GM19193 (cell line): ENCODE results near the gene TUBA4A.

ENCODE experiments used
- POLR2A ChIP-seq: IDR thresholded peaks from 4 replicates; pipeline ENCODE4 v1.6.1; 2011; ENCODE audit not compliant: insufficient read depth, insufficient read length; ENCODE audit errors: extremely low read depth

Gene TUBA4A

DNA sequence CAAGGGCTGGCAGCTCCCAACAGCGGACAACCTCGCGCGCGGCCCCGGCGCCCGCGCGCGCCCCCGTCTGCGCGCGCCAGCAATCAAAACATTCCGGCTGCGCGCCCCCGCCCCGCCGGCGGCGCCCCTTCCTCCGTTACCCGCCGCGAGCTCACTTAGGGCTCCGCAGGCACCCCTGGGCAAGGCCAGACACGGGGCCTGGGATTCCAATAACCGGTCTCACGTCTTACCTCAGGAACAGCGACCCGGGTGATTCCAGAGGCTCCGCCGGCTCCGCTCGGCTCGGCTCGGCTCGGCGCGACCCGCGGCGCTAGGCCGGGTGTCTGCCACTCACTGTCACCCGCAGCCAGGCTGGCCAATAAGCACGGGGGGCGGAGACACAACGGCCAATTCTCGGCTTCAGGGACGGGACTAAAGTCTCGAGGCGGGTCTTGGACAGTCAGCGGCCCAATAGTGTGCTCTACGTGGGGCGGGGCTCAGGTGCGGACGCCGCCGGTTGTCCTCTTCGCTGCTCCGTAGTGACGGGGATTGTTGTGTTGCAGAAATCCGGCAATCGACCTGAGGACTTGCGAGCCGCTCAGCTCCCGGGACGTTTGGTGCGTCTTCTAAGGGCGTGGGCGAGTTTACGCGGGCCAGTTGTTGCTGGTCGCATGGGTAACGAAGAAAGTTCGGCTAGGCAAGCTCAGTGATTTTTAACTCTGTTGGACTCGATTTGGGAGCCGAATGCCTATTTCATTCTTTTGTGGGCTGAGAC lies 24.2 kb downstream of the TUBA4A start, which contains the start of the genes ANKZF1 and ATG9A:
Gene ANKZF1 (plus strand): TSS at position 502 of the 754 bp plus-strand sequence. CDS start 452 bp downstream, outside the sequence.
Gene ATG9A (minus strand): TSS at position 332 of the 754 bp plus-strand sequence. CDS start 1,612 bp downstream, outside the sequence.
- TF ChIP-seq POLR2A, result peak; percentile 88

GRCh38 chr2:219228911-219229304 lies 24.8 kb downstream of the TUBA4A start:
- no peak for TF ChIP-seq POLR2A

DNA sequence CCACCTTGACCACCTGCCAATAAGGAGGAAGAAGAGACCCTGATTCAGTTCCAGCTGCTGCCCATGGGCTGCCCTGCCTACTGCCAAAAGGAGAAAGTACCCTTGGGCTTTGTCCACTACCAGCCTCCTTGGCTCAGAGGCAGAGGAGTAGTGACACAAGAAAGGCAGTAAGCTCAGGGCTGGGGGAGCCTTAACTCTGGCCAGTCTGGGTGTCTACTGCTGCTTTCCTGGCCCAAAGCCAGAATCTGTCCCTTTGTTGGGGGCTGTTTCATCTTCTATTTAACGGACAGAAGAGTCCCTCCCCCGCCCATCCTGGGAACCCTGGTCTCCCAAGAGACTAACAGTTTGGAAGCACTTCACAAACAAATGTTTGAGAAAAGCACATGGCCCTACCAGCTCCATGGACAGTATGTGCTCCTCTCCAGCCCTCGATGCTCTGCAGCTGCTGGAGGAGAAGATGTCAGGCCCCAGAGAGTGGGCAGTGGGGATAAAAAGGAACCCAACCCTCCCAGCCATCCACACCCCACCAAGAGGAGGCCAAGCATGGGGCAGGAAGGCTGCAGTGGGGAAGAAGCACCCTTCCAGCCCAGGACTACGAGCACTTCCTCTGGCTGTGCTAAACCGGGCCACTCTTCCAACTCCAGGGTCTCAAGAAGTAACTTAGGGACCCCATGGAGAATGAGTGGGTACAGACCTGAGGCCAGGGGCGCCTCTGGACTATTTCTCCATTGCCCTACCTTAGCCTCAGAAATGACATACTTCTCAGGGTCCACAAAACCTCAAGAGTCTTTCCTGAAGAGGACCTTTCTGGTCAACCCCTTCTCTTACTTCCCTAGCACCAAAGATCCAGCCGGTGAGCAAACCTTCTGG lies 25.4 kb downstream of the TUBA4A start:
- no peak for TF ChIP-seq POLR2A

- no peak for TF ChIP-seq POLR2A
Measured at GRCh38 chr2:219225350-219225749, 28.4 kb downstream of the TUBA4A start.

GRCh38 chr2:219223831-219224610 lies 29.7 kb downstream of the TUBA4A start:
- no peak for TF ChIP-seq POLR2A

DNA sequence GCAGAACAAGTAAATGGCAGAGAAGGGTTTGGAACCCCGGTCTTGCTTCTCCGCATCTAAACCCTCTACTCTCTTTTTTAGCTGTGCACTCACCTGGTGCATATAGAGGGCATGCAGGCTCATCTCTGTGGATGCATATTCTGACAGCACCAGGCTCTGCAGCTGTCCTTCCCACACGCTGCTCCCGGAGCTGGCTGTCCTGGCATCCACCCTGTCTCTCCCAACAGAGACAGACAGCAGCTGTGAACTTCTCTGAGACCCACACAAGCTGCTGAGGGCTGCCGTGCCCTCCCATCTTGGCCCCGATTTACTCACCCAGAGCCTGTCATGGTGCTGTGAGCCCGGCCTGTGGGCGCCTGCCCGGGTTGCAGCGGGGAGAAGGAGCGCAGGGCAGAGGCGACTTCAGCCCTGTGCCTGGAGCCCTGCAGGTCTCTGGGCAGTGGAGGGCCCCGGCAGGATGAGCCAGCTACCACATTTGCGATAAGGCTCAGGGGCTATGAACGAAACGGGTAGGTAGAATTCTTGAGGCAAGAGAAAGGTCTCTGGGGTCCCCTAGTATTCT lies 31.7 kb downstream of the TUBA4A start:
- no peak for TF ChIP-seq POLR2A

DNA sequence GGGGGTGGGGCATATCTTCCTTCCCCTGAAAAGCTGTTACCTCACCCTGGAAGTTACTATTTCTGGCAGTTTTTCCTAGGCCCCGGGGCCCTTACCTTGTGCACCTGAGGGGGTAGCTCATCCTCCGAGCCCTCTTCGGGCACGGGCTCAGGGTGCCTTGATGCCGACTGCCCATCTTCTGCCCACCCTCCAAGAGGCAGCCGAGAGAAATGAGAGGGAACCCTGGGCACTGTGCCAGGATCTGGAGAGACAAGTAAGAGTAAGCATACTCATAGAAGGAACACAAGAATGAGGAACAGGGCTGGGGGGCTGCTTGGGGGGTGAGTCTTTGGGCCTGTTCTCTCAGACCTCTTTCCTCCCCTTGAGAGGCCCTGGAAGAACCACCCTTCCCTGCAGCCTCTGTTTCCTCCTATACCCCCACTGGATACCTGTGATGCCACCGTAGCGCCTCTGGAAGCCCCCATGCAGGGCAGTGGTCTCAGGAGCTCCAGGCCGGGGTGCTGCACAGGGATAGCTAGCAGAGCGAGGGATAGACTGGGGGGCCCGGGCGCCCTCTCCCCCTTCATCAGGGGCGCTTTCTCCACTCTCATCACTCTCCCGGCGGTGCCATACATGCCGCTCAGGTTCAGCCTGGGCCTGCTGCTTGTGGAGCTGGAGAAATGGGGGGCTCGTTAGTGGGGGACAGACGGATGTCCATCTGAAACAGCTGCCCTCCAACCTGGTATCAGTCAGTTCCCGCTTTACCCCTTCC lies 32.9 kb downstream of the TUBA4A start:
- no peak for TF ChIP-seq POLR2A

DNA sequence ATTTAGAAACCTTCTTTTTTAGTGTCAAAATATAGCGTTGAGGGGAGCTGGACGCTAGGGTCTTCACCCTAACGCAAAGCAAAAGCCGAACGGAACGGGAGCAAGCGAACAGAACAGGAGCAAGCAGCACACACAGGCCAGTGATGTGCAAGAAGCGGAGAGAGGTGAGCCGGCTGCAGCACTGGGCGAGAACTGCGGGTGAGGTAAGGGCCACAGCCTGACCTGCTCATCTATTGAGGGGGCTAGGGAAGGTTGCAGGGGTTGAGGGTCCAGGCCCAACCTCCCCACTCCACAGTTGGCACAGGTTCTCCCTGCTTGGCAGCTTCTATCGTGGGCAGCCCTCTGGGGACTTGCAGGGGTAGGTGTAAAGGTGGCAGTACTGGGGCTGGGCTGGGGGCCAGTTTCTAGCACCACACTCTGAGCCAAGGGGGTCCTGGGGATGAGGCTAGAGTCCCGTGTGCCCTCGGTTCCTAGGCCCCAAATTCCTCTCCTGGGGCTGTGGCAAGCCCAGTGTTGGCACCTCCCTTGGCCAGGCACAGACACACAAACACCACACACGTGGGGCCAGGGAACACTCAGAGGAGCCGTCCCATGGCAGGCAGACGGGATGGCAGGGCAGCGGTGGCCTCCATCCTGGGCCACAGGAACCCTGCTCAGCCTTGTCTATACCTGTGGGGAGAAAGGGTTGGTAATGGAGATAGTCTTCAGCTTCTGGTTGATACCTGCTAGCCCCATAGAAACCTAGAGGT lies 33.8 kb downstream of the TUBA4A start:
- no peak for TF ChIP-seq POLR2A

GRCh38 chr2:219218732-219219701 lies 34.7 kb downstream of the TUBA4A start, which contains the start of gene ABCB6:
TSS of gene ABCB6 (minus strand) at chr2:219218958. CDS start at chr2:219218673, 285 bp downstream.
- peak; percentile 87 for TF ChIP-seq POLR2A

DNA sequence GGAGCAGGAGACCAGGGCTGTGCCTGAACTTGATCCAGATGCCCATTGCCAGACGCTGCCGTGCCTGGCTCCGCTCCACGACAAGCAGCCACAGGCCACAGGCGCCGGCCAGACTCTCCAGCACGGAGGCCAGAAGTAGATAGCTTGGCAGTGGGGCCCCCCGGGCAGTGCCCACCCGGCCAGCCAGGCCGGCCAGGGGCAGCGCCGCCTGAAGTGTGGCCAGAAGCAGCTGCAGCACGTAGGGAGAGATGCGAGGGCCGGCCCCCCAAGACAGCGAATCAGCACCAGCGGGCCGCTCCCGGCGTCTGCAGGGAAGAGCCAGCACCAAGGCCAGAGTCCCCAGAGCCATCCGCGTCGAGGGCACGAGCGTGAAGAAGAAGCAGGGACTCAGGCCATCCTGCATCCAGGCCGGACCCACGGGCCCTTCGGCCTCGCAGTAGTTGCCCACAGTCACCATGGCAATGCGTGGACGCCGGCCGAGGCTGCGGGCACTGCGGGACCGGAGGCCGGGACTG lies 35.4 kb downstream of the TUBA4A start:
- no peak for TF ChIP-seq POLR2A

DNA sequence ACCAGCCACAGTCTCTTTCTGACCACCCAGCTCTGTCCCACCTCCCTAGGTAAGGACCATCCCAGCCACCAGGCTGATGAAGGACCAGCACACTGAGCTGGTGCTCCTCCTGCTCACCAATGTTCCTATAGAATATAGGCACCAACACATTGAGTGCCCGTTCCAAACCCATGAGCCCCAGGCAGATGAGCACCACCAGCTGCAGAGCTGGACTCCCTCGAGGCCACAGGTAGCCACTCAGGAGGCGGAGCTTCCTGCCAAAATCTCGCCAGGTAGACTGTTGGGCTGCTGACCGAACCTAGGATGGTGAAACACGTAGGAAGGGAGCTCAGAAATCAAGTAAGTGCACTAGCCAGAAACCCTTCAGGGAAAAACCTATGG lies 37.2 kb downstream of the TUBA4A start:
- no peak for TF ChIP-seq POLR2A
